Neural cell (in vitro differentiated cells): ENCODE measurements around the gene TCF23. TPM values are rescaled to one million over a fixed set of nuclear protein-coding genes. Genes with fewer than 3 reads are reported as not detected.

Experiments used
- H2AFZ ChIP-seq: fragments of 200-600, 300-800 bp; sonication (generic), shearing (Covaris generic); 2 replicates; pipeline ENCODE4 v1.6.0; 2014; ENCODE audit warnings: low read depth, mild to moderate bottlenecking, antibody characterized with exemption, low read length, moderate library complexity
- H3F3A ChIP-seq: fragments of 200-600 bp; shearing (Covaris generic); 2 replicates; pipeline ENCODE4 v1.6.1; 2016; ENCODE audit warnings: mild to moderate bottlenecking, moderate library complexity, mixed read lengths, antibody characterized with exemption, low read length; ENCODE audit not compliant: insufficient read depth, poor library complexity, severe bottlenecking
- H3K27ac ChIP-seq: fragments of 200-600, 300-800 bp; sonication (generic), shearing (Covaris generic); 2 replicates; pipeline ENCODE4 v1.5.1; 2014; ENCODE audit warnings: mild to moderate bottlenecking, low read length, moderate library complexity
- H3K27me3 ChIP-seq: fragments of 300-800, 200-600 bp; sonication (generic), shearing (Covaris generic); 2 replicates; pipeline ENCODE4 v1.6.0; 2014; ENCODE audit warnings: mild to moderate bottlenecking, low read depth, low read length, moderate library complexity; ENCODE audit not compliant: insufficient read depth
- H3K36me3 ChIP-seq: fragments of 300-800, 200-600 bp; sonication (generic), shearing (Covaris generic); 2 replicates; pipeline ENCODE4 v1.5.1; 2014; ENCODE audit warnings: mild to moderate bottlenecking, antibody characterized with exemption, low read length, moderate library complexity; ENCODE audit not compliant: insufficient read depth
- H3K4me2 ChIP-seq: fragments of 300-800, 200-600 bp; sonication (generic), shearing (Covaris generic); 2 replicates; pipeline ENCODE4 v1.6.0; 2014; ENCODE audit warnings: mild to moderate bottlenecking, low read length
- H3K4me3 ChIP-seq: fragments of 300-800, 200-600 bp; sonication (generic), shearing (Covaris generic); 2 replicates; pipeline ENCODE4 v1.5.1; 2014; ENCODE audit warnings: mild to moderate bottlenecking, low read length, moderate library complexity
- H3K79me2 ChIP-seq: fragments of 200-600 bp; shearing (Covaris generic); replicated peaks from 2 replicates; pipeline ENCODE4 v1.6.0; 2014; ENCODE audit warnings: mild to moderate bottlenecking, low read length, moderate library complexity; ENCODE audit not compliant: insufficient read depth
- H3K9ac ChIP-seq: fragments of 300-800, 200-600 bp; sonication (generic), shearing (Covaris generic); 2 replicates; pipeline ENCODE4 v1.6.1; 2016; ENCODE audit warnings: mild to moderate bottlenecking, low read length, mixed read lengths
- H3K9me2 ChIP-seq: fragments of 200-600 bp; shearing (Covaris generic); 2 replicates; pipeline ENCODE4 v1.6.1; 2016; ENCODE audit warnings: mild to moderate bottlenecking, low read length, mixed read lengths; ENCODE audit not compliant: insufficient read depth
- H3K9me3 ChIP-seq: fragments of 200-600, 300-800 bp; sonication (generic), shearing (Covaris generic); 2 replicates; pipeline ENCODE4 v1.6.1; 2016; ENCODE audit warnings: mild to moderate bottlenecking, mixed run types, low read length, moderate library complexity, mixed read lengths
- H4K20me1 ChIP-seq: fragments of 200-600 bp; shearing (Covaris generic); 2 replicates; pipeline ENCODE4 v1.6.1; 2016; ENCODE audit warnings: mild to moderate bottlenecking, mixed run types; ENCODE audit not compliant: insufficient read depth
- CTCF ChIP-seq: fragments of 450-650 bp; IDR thresholded peaks from 2 replicates; pipeline ENCODE4 v1.5.1; 2014; ENCODE audit warnings: antibody characterized with exemption, mild to moderate bottlenecking, moderate library complexity; ENCODE audit not compliant: poor library complexity, severe bottlenecking
- EP300 ChIP-seq: fragments of 450-650 bp; conservative IDR thresholded peaks from 2 replicates; pipeline ENCODE4 v1.6.1; 2014; ENCODE audit warnings: antibody characterized with exemption, mild to moderate bottlenecking, moderate library complexity; ENCODE audit not compliant: poor library complexity, severe bottlenecking
- EZH2 ChIP-seq: fragments of 200-600, 300-800 bp; shearing (Covaris generic), sonication (generic); IDR thresholded peaks from 2 replicates; pipeline ENCODE4 v1.6.1; 2014; ENCODE audit warnings: antibody characterized with exemption, low read length, borderline replicate concordance, mild to moderate bottlenecking; ENCODE audit not compliant: insufficient read depth, poor library complexity, severe bottlenecking
- MXI1 ChIP-seq: fragments of 450-650 bp; conservative IDR thresholded peaks from 2 replicates; pipeline ENCODE4 v1.6.1; 2014; ENCODE audit warnings: antibody characterized with exemption, mild to moderate bottlenecking; ENCODE audit not compliant: poor library complexity, severe bottlenecking
- POLR2AphosphoS5 ChIP-seq: IDR thresholded peaks from 2 replicates; pipeline ENCODE4 v1.6.1; 2012
- RAD21 ChIP-seq: fragments of 450-650 bp; conservative IDR thresholded peaks from 2 replicates; pipeline ENCODE4 v1.6.1; 2014; ENCODE audit warnings: antibody characterized with exemption, mild to moderate bottlenecking, moderate library complexity
- REST ChIP-seq: IDR thresholded peaks from 2 replicates; pipeline ENCODE4 v1.6.1; 2012; ENCODE audit warnings: borderline replicate concordance
- SMC3 ChIP-seq: fragments of 450-650 bp; conservative IDR thresholded peaks from 2 replicates; pipeline ENCODE4 v1.6.1; 2014; ENCODE audit warnings: antibody characterized with exemption, mild to moderate bottlenecking, moderate library complexity; ENCODE audit not compliant: poor library complexity
- TAF1 ChIP-seq: IDR thresholded peaks from 2 replicates; pipeline ENCODE4 v1.6.1; 2012; ENCODE audit warnings: low read depth
- polyA plus RNA-seq: library from polyadenylated mRNA; depleted of rRNA; stranded (reverse); fragments of >200 nt; gene quantifications from 2 replicates; pipeline ENCODE4 v1.2.3, GENCODE V29; 2014

The TCF23 gene
- polyA plus RNA-seq, 1 donor from 2014 or later = not detected

- Histone ChIP-seq H3K36me3 (no peaks in the 10 kb centered on the region), H2AFZ (no peak overlapping the region), H3K9me3 (no peaks in the 10 kb centered on the region), H3K27ac (no peak overlapping the region), H3K9ac (no peak overlapping the region), H4K20me1 (no peaks in the 10 kb centered on the region), H3K4me3 (no peak overlapping the region), H3K27me3 (no peaks in the 10 kb centered on the region), H3K79me2 (no peaks in the 10 kb centered on the region), H3K4me2 (no peak overlapping the region), H3K9me2 (no peaks in the 10 kb centered on the region), H3F3A (no peaks in the 10 kb centered on the region)
- TF ChIP-seq EP300 (no peak), TAF1 (no peak)
These were observed 9.7 kb downstream of the TCF23 start for GRCh38 chr2:27158468-27158867.

GRCh38 chr2:27159271-27159670 is 10.5 kb downstream of the TCF23 start:
- no peaks in the 10 kb centered on the region for H3K9me2 ChIP-seq
- no peaks in the 10 kb centered on the region for H3K27me3 ChIP-seq
- no peak overlapping the region for H3K4me2 ChIP-seq
- no peaks in the 10 kb centered on the region for H3F3A ChIP-seq
- H3K9ac ChIP-seq = no peak overlapping the region
- H3K79me2 ChIP-seq = no peaks in the 10 kb centered on the region
- H3K27ac ChIP-seq = no peak overlapping the region
- TF ChIP-seq POLR2AphosphoS5 = no peak
- TF ChIP-seq RAD21 = no peak
- TF ChIP-seq CTCF = no peak
- no peak for TF ChIP-seq SMC3
- TF ChIP-seq TAF1 = no peak
- no peak overlapping the region for H2AFZ ChIP-seq
- H3K9me3 ChIP-seq = no peaks in the 10 kb centered on the region
- H3K36me3 ChIP-seq = no peaks in the 10 kb centered on the region
- no peaks in the 10 kb centered on the region for H4K20me1 ChIP-seq
- H3K4me3 ChIP-seq = no peak overlapping the region

GRCh38 chr2:27160191-27160590 is 11.4 kb downstream of the TCF23 start:
- Histone ChIP-seq H3K79me2 (no peaks in the 10 kb centered on the region), H3K9me3 (no peaks in the 10 kb centered on the region), H3K4me2 (no peak overlapping the region), H3K27ac (no peak overlapping the region), H3K36me3 (no peaks in the 10 kb centered on the region), H3K27me3 (no peaks in the 10 kb centered on the region), H4K20me1 (no peaks in the 10 kb centered on the region), H2AFZ (no peak overlapping the region), H3K9ac (no peak overlapping the region), H3K4me3 (no peak overlapping the region), H3K9me2 (no peaks in the 10 kb centered on the region), H3F3A (no peaks in the 10 kb centered on the region)
- TF ChIP-seq MXI1 (no peak), SMC3 (no peak), TAF1 (no peak), POLR2AphosphoS5 (no peak), CTCF (no peak), EP300 (no peak), REST (no peak), RAD21 (no peak), EZH2 (no peak)
